IMR-90 (cell line): ENCODE measurements around the gene KDM6B. TPM values are rescaled to one million over a fixed set of nuclear protein-coding genes. Genes with fewer than 3 reads are reported as not detected.

Source experiments
- ATAC-seq: fragments of 200-7000 bp; cut with Tn5 transposase; 2 replicates; pipeline ENCODE4 v1.9.1; 2020; ENCODE audit warnings: low read depth, mild to moderate bottlenecking, moderate library complexity
- BruUV-seq: library from RNA; stranded (reverse); fragments of 400-500 nt; replicated peaks from 2 replicates; lab custom pipeline; 2021; lab: Mats Ljungman, UMichigan
- CTCF ChIA-PET: fragments of 300-600 bp; formaldehyde crosslinking; extraction: SDS; loops from one replicate; lab custom pipeline; 2021; ENCODE audit warnings: antibody characterized with exemption; lab: Yijun Ruan, JAX
- POLR2A ChIA-PET: fragments of 300-600 bp; sonication (Branson Sonifier 250); formaldehyde crosslinking; loops from one replicate; lab custom pipeline; 2022; ENCODE audit warnings: antibody characterized with exemption; ENCODE audit not compliant: unreplicated experiment; lab: Charles Lee
- DNase-seq: peaks from one replicate; pipeline ENCODE4 v3.0.0; 2013
- H2AFZ ChIP-seq: replicated peaks from 2 replicates; pipeline ENCODE3; 2013; ENCODE audit warnings: low read length, mild to moderate bottlenecking; ENCODE audit not compliant: poor library complexity
- H2AK5ac ChIP-seq: 2 replicates; pipeline ENCODE4 v1.6.1; 2013; ENCODE audit warnings: low read depth, low read length, inconsistent platforms
- H2AK9ac ChIP-seq: replicated peaks from 2 replicates; pipeline ENCODE3; 2013; ENCODE audit warnings: mild to moderate bottlenecking, low read depth, low read length, moderate library complexity; ENCODE audit not compliant: poor library complexity
- H2BK120ac ChIP-seq: 2 replicates; pipeline ENCODE4 v1.6.1; 2013; ENCODE audit warnings: low read depth, low read length, inconsistent platforms
- H2BK15ac ChIP-seq: 3 replicates; pipeline ENCODE4 v1.6.1; 2013; ENCODE audit warnings: low read depth, low read length, inconsistent platforms
- H2BK20ac ChIP-seq: 2 replicates; pipeline ENCODE4 v1.6.1; 2013; ENCODE audit warnings: low read depth, mild to moderate bottlenecking, inconsistent platforms, low read length, moderate library complexity
- H2BK5ac ChIP-seq: 2 replicates; pipeline ENCODE4 v1.6.1; 2013; ENCODE audit warnings: mild to moderate bottlenecking, low read depth, low read length, inconsistent platforms; ENCODE audit not compliant: poor library complexity, severe bottlenecking
- H3K14ac ChIP-seq: replicated peaks from 2 replicates; pipeline ENCODE4 v1.6.1; 2013; ENCODE audit warnings: low read depth, low read length, inconsistent platforms
- H3K18ac ChIP-seq: 2 replicates; pipeline ENCODE4 v1.6.1; 2013; ENCODE audit warnings: low read depth, low read length, control low read depth
- H3K23ac ChIP-seq: 2 replicates; pipeline ENCODE4 v1.6.1; 2013; ENCODE audit warnings: low read depth, low read length, inconsistent platforms
- H3K27ac ChIP-seq: 2 replicates; pipeline ENCODE4 v1.5.1; 2013; ENCODE audit warnings: mild to moderate bottlenecking, control low read depth, low read length; ENCODE audit not compliant: insufficient read depth
- H3K27me3 ChIP-seq: 2 replicates; pipeline ENCODE4 v1.6.1; 2013; ENCODE audit warnings: low read length; ENCODE audit not compliant: control insufficient read depth, insufficient read depth
- H3K36me3 ChIP-seq: 2 replicates; pipeline ENCODE4 v1.6.1; 2013; ENCODE audit warnings: low read length, mixed read lengths; ENCODE audit not compliant: control insufficient read depth, insufficient read depth
- H3K4ac ChIP-seq: 2 replicates; pipeline ENCODE4 v1.6.1; 2013; ENCODE audit warnings: low read depth, low read length, inconsistent platforms
- H3K4me1 ChIP-seq: 2 replicates; pipeline ENCODE4 v1.6.1; 2013; ENCODE audit warnings: low read length, mixed read lengths; ENCODE audit not compliant: control insufficient read depth, insufficient read depth
- H3K4me2 ChIP-seq: 2 replicates; pipeline ENCODE4 v1.6.1; 2013; ENCODE audit warnings: low read depth, mild to moderate bottlenecking, control low read depth, low read length, moderate library complexity
- H3K4me3 ChIP-seq: 2 replicates; pipeline ENCODE4 v1.5.1; 2013; ENCODE audit warnings: low read depth, mild to moderate bottlenecking, control low read depth, low read length, moderate library complexity; ENCODE audit not compliant: insufficient read depth
- H3K56ac ChIP-seq: 2 replicates; pipeline ENCODE4 v1.6.1; 2013; ENCODE audit warnings: low read length, inconsistent platforms; ENCODE audit not compliant: insufficient read depth; ENCODE audit errors: extremely low read depth
- H3K79me1 ChIP-seq, 2 experiments: 2 replicates each; pipeline ENCODE4 v1.6.1; 2013; ENCODE audit warnings: low read length in 2 of 2, inconsistent platforms in 1 of 2, low read depth in 1 of 2
- H3K9ac ChIP-seq: 2 replicates; pipeline ENCODE4 v1.6.1; 2013; ENCODE audit warnings: low read depth, low read length, control low read depth
- H3K9me1 ChIP-seq: 2 replicates; pipeline ENCODE4 v1.6.1; 2013; ENCODE audit warnings: low read length, inconsistent platforms; ENCODE audit not compliant: insufficient read depth
- H3K9me3 ChIP-seq: 2 replicates; pipeline ENCODE4 v1.6.1; 2013; ENCODE audit warnings: low read length; ENCODE audit not compliant: control insufficient read depth, insufficient read depth
- H4K20me1 ChIP-seq: 2 replicates; pipeline ENCODE4 v1.6.1; 2013; ENCODE audit warnings: low read length, inconsistent platforms; ENCODE audit not compliant: insufficient read depth
- H4K5ac ChIP-seq: 2 replicates; pipeline ENCODE4 v1.6.1; 2013; ENCODE audit warnings: mild to moderate bottlenecking, low read depth, low read length, control low read depth
- H4K8ac ChIP-seq, 2 experiments: 2 replicates each; pipeline ENCODE4 v1.6.1; 2013; ENCODE audit warnings: low read depth in 2 of 2, low read length in 2 of 2, control low read depth in 1 of 2, inconsistent platforms in 1 of 2
- H4K91ac ChIP-seq: 2 replicates; pipeline ENCODE4 v1.6.1; 2013; ENCODE audit warnings: low read depth, low read length, inconsistent platforms; ENCODE audit not compliant: insufficient read depth
- BHLHE40 ChIP-seq: fragments of 150-350 bp; IDR thresholded peaks from 2 replicates; pipeline ENCODE4 v1.6.1; 2016; ENCODE audit warnings: mild to moderate bottlenecking, low read depth, low read length
- CHD1 ChIP-seq: IDR thresholded peaks from 2 replicates; pipeline ENCODE4 v1.6.1; 2012; ENCODE audit warnings: low read depth, low read length, improper control_type of control experiment
- CTCF ChIP-seq: conservative IDR thresholded peaks from 2 replicates; pipeline ENCODE4 v1.5.1; 2012; ENCODE audit warnings: mild to moderate bottlenecking, low read depth, low read length, improper control_type of control experiment
- MAZ ChIP-seq: IDR thresholded peaks from 2 replicates; pipeline ENCODE4 v1.6.1; 2012; ENCODE audit warnings: low read depth, mild to moderate bottlenecking, low read length, improper control_type of control experiment, moderate library complexity, borderline replicate concordance
- MXI1 ChIP-seq: IDR thresholded peaks from 2 replicates; pipeline ENCODE4 v1.6.1; 2012; ENCODE audit warnings: low read depth, mild to moderate bottlenecking, low read length, moderate library complexity, borderline replicate concordance
- NFE2L2 ChIP-seq: fragments of 150-350 bp; IDR thresholded peaks from 2 replicates; pipeline ENCODE4 v1.6.1; 2016; ENCODE audit warnings: low read depth, mild to moderate bottlenecking, low read length
- POLR2A ChIP-seq: IDR thresholded peaks from 2 replicates; pipeline ENCODE4 v1.6.1; 2012; ENCODE audit warnings: mild to moderate bottlenecking, low read depth, low read length
- RAD21 ChIP-seq: IDR thresholded peaks from 2 replicates; pipeline ENCODE4 v1.6.1; 2012; ENCODE audit warnings: low read length, improper control_type of control experiment
- RCOR1 ChIP-seq: IDR thresholded peaks from 2 replicates; pipeline ENCODE4 v1.6.1; 2012; ENCODE audit warnings: mild to moderate bottlenecking, low read length, improper control_type of control experiment; ENCODE audit not compliant: insufficient replicate concordance
- SMC3 ChIP-seq: fragments of 150-350 bp; IDR thresholded peaks from 2 replicates; pipeline ENCODE4 v1.6.1; 2016; ENCODE audit warnings: low read depth, mild to moderate bottlenecking, antibody characterized with exemption, low read length, moderate library complexity
- USF2 ChIP-seq: fragments of 150-350 bp; IDR thresholded peaks from 2 replicates; pipeline ENCODE4 v1.6.1; 2017; ENCODE audit warnings: mild to moderate bottlenecking, antibody characterized with exemption, low read length, low read depth
- WGBS, 2 experiments: methylation state at CpG; one replicate each; pipeline versions ENCODE4 v1.1.5 to v1.1.7; 2013; ENCODE audit warnings: missing lambda C conversion rate in 2 of 2; ENCODE audit not compliant: insufficient read length in 1 of 2; ENCODE audit errors: extremely low coverage in 2 of 2; 5-methylcytosine and 5-hydroxymethylcytosine counted together
- dilution Hi-C: fragments of 300-500 bp; cut with HindIII; formaldehyde crosslinking; loops from one replicate; pipeline ENCODE4 v1.14.3; 2018; ENCODE audit warnings: low sequenced_read_pairs; ENCODE audit not compliant: unreplicated experiment
- in situ Hi-C: fragments of 300-500 bp; cut with MboI; formaldehyde crosslinking; loops from 3 replicates; pipeline ENCODE4 v1.14.3; 2019; ENCODE audit warnings: low sequenced_read_pairs, inconsistent platforms, mixed read lengths
- intact Hi-C: fragments of 100-400 bp; cut with micrococcal nuclease; formaldehyde crosslinking; loops from 2 replicates; pipeline ENCODE4 v1.10.0; 2022
- polyA plus RNA-seq, 3 experiments: library from polyadenylated mRNA; depleted of rRNA; stranded (reverse); fragments of >200 nt; gene quantifications; 2 replicates each; pipeline ENCODE4 v1.2.3, GENCODE V29; 2012; ENCODE audit warnings: low replicate concordance in 1 of 3
- total RNA-seq: library from RNA; depleted of rRNA; stranded (reverse); fragments of >200 nt; gene quantifications from 2 replicates; pipeline ENCODE4 v1.2.3, GENCODE V29; 2012

The KDM6B gene
- total and polyA plus RNA-seq, 2 of the 4 experiments (the other 2 are of a cell fraction), result 0.72 to 3.5 TPM

- ATAC-seq (peak; percentile 89), DNase-seq (peak; percentile 81)
- no peaks in the 10 kb centered on the region for H3K9me3 ChIP-seq
- TF ChIP-seq BHLHE40 (no peak; the same call in 1 of the 2 replicates), NFE2L2 (no peak), USF2 (peak; percentile 19), MXI1 (0 out of 2 replicates have a peak, but pooled peaks have one; percentile 42), RAD21 (peak; percentile 89), CTCF (peak; percentile 95), RCOR1 (no peak), MAZ (peak; percentile 89), POLR2A (peak; percentile 62), CHD1 (no peak; the same call in 1 of the 2 replicates), SMC3 (peak; percentile 74)
- H3K4ac ChIP-seq, result no peak overlapping the region
- H3K4me1 ChIP-seq, result peaks cover 15% of the 10 kb centered on the region
- peaks cover 14 to 40% of the 10 kb centered on the region in 2 experiments for H3K79me1 ChIP-seq
- POLR2A ChIA-PET, result no interaction called here
- H2BK20ac ChIP-seq, result no peak overlapping the region
- CTCF ChIA-PET, result no interaction called here
- H3K36me3 ChIP-seq, result peaks cover 59% of the 10 kb centered on the region
- dilution Hi-C loops, result no loop called here
- no peak overlapping the region for H3K4me3 ChIP-seq
- H4K91ac ChIP-seq, result no peak overlapping the region
- no peak overlapping the region for H2BK15ac ChIP-seq
- BruUV-seq, result no TSS peak
- peak overlapping the region; percentile 85 for H2AK9ac ChIP-seq
- intact Hi-C loops, result loop anchor here (1.0 kb wide), 2 partner anchors 16 to 29 kb away; no protein-coding TSS in a partner anchor
- WGBS, 2 experiments, result 17% methylated on average over 37 of the region's 60 CpGs; no CpG with 5 or more reads in 1 of the 2 experiments
- H3K9me1 ChIP-seq, result no peaks in the 10 kb centered on the region
- H2AFZ ChIP-seq, result peak overlapping the region; percentile 84
- H3K9ac ChIP-seq, result no peak overlapping the region
- no peak overlapping the region for H3K18ac ChIP-seq
- H2BK5ac ChIP-seq, result no peak overlapping the region
- no peak overlapping the region for H3K4me2 ChIP-seq
- H4K5ac ChIP-seq, result no peak overlapping the region
- peak overlapping the region; percentile 53 for H2AK5ac ChIP-seq
- peaks cover 26% of the 10 kb centered on the region for H4K20me1 ChIP-seq
- H3K23ac ChIP-seq, result no peak overlapping the region
- H3K27ac ChIP-seq, result no peak overlapping the region
- H3K56ac ChIP-seq, result no peak overlapping the region
- H4K8ac ChIP-seq, result peak overlapping the region in 1 of 2 experiments; percentile 45; a peak in 1 of 4 replicates
- no peak overlapping the region for H2BK120ac ChIP-seq
- in situ Hi-C loops, result no loop called here
- H3K27me3 ChIP-seq, result no peaks in the 10 kb centered on the region
- H3K14ac ChIP-seq, result no peak overlapping the region
Observed at GRCh38 chr17:7851438-7852261, 17.6 kb downstream of the KDM6B start.
